Testis (tissue), 3 donors: ENCODE measurements around the gene SHTN1. TPM values are rescaled to one million over a fixed set of nuclear protein-coding genes. Genes with fewer than 3 reads are reported as not detected.

Experiments
- DNase-seq: peaks from one replicate; pipeline ENCODE4 v3.0.0-alpha.2; 2019
- H3K27ac ChIP-seq, 2 donors: fragments of 200-600 bp; sonication (generic); one replicate each; pipeline ENCODE4 v1.5.1; 2019
- H3K27me3 ChIP-seq: fragments of 200-600 bp; sonication (generic); one replicate; pipeline ENCODE4 v1.5.1; 2019
- H3K36me3 ChIP-seq: fragments of 200-600 bp; sonication (generic); one replicate; pipeline ENCODE4 v1.5.1; 2017; ENCODE audit warnings: low read depth; ENCODE audit errors: missing control alignments
- H3K4me1 ChIP-seq: fragments of 200-600 bp; sonication (generic); one replicate; pipeline ENCODE4 v1.5.1; 2019
- H3K4me3 ChIP-seq, 2 donors: fragments of 200-600 bp; sonication (generic); one replicate each; pipeline ENCODE4 v1.5.1; 2017 to 2019
- H3K9me3 ChIP-seq: fragments of 200-600 bp; sonication (generic); one replicate; pipeline ENCODE4 v1.5.1; 2017
- CTCF ChIP-seq, 3 experiments: fragments of 450-650 bp in 2 of 3; fragments of 200-600 bp in 1 of 3; sonication (generic) in 1 of 3; IDR thresholded peaks; one replicate each; pipeline ENCODE4 v1.5.1; 2016 to 2019; ENCODE audit warnings: antibody characterized with exemption in 3 of 3, mild to moderate bottlenecking in 2 of 3, moderate library complexity in 1 of 3
- POLR2A ChIP-seq: fragments of 450-650 bp; IDR thresholded peaks from one replicate; pipeline ENCODE4 v1.6.1; 2017; ENCODE audit warnings: antibody characterized with exemption, mild to moderate bottlenecking, moderate library complexity
- WGBS, 2 donors: methylation state at CpG; one replicate each; pipeline ENCODE4 v1.1.5; 2018; 5-methylcytosine and 5-hydroxymethylcytosine counted together
- intact Hi-C: fragments of 100-400 bp; cut with DNase I; formaldehyde crosslinking; loops from one replicate; pipeline ENCODE4 v1.15.1; 2023; ENCODE audit warnings: low total_unique reads
- polyA plus RNA-seq: library from polyadenylated mRNA; stranded (reverse); fragments of 350-450 nt; fragmentation: Illumina TruSeq; extraction: RNeasy Lipid Tissue Mini Kit (QIAGEN cat#74804); gene quantifications from one replicate; pipeline ENCODE4 v1.2.3, GENCODE V29; 2014; ENCODE audit warnings: low read depth, low replicate concordance; ENCODE audit not compliant: insufficient read depth
- small RNA-seq, 2 donors: library from RNA; depleted of rRNA; stranded (forward); fragments of <200 nt; gene quantifications; one replicate each; pipeline ENCODE3, GENCODE V24; 2016
- total RNA-seq, 2 donors: library from RNA; depleted of rRNA; stranded (reverse); fragments of >200 nt; gene quantifications; one replicate each; pipeline ENCODE4 v1.2.3, GENCODE V29; 2016

The SHTN1 gene
- total and polyA plus RNA-seq, 3 donors from 2014 or later, result 21.9 to 77.3 (median 71.0) TPM

- H3K27me3 ChIP-seq, result no peaks in the 10 kb centered on the region
- H3K4me3 ChIP-seq, result no peak overlapping the region
- no peaks in the 10 kb centered on the region for H3K9me3 ChIP-seq
- no peak for DNase-seq
- no peaks in the 10 kb centered on the region for H3K4me1 ChIP-seq
- H3K27ac ChIP-seq, result no peak overlapping the region
- 77% methylated on average over 17 of the region's 17 CpGs for WGBS, 2 donors
- TF ChIP-seq CTCF (IDR thresholded peaks at IDR 0.05) (no peak), POLR2A (no peak)
- intact Hi-C loops, result no loop called here
- H3K36me3 ChIP-seq, result no peaks in the 10 kb centered on the region
Observed at GRCh38 chr10:116833986-116834985, 170.7 kb downstream of the SHTN1 start.

GRCh38 chr10:116831790-116832189, 173.2 kb downstream of the SHTN1 start:
- Histone ChIP-seq H3K4me3 (no peak overlapping the region), H3K27ac (no peak overlapping the region), H3K4me1 (no peaks in the 10 kb centered on the region), H3K27me3 (no peaks in the 10 kb centered on the region), H3K9me3 (no peaks in the 10 kb centered on the region), H3K36me3 (no peaks in the 10 kb centered on the region)
- no peak for DNase-seq
- 88 to 91% methylated on average over 10 of the region's 10 CpGs for WGBS, 2 donors
- TF ChIP-seq CTCF (IDR thresholded peaks at IDR 0.05) (no peak), POLR2A (no peak)
- intact Hi-C loops, result no loop called here

Small RNAs within 50 kb of the gene (small RNA-seq; reads per million reads assigned to genes)
- 0 reads per million in 2 donors for gene AC012308.1

Other genes with a start within 250 kb of the SHTN1 start
- 1 to 10 TPM; 1.8 to 5.6 TPM for gene ENO4, start 155.7 kb downstream of the SHTN1 start, total RNA-seq
- 9.8 TPM for gene ENO4, start 155.7 kb downstream of the SHTN1 start, polyA plus RNA-seq
- gene VAX1, start 133.1 kb upstream of the SHTN1 start, total RNA-seq, result under 1 TPM; 0.56 to 0.71 TPM
- 0.47 TPM for gene VAX1, start 133.1 kb upstream of the SHTN1 start, polyA plus RNA-seq
- not detected for gene KCNK18, start 192.3 kb upstream of the SHTN1 start, total RNA-seq
- gene KCNK18, start 192.3 kb upstream of the SHTN1 start, polyA plus RNA-seq, result 0.66 TPM
- gene SLC18A2, start 235.9 kb upstream of the SHTN1 start, total RNA-seq, result 1 to 10 TPM; 2.0 to 2.4 TPM
- gene SLC18A2, start 235.9 kb upstream of the SHTN1 start, polyA plus RNA-seq, result 1.9 TPM